Measurements from ENCODE around the gene ZIC3.

The ZIC3 gene

GRCh38 chrX:137565921-137566745 is at the start of gene ZIC3:
ZIC3 (plus strand) TSS chrX:137566127; CDS start chrX:137566692, 565 bp downstream.
- Histone ChIP-seq H2AFZ (ENCODE audit: low read depth, low read length) (no peak within 1 kb of the TSS), H4K20me1 (ENCODE audit: insufficient read depth, low read length) (no peaks in the 10 kb centered on the region), H3K36me3 (replicated peaks; ENCODE audit: low read depth, low read length) (no peaks in the 10 kb centered on the region), H3K4me2 (ENCODE audit: low read length) (no peak within 1 kb of the TSS), H3K27ac (ENCODE audit: low read length) (no peak within 1 kb of the TSS), H3K9me3 (ENCODE audit: insufficient read depth, low read length) (no peaks in the 10 kb centered on the region), H3K4me1 (ENCODE audit: low read length) (no peaks in the 10 kb centered on the region), H3K27me3 (ENCODE audit: low read depth, low read length) (no peaks in the 10 kb centered on the region), H3K9ac (ENCODE audit: low read length) (no peak within 1 kb of the TSS), H3K4me3 (ENCODE audit: low read length) (no peak within 1 kb of the TSS), H3K79me2 (ENCODE audit: low read length) (no peaks in the 10 kb centered on the region)
- TF ChIP-seq, protein P1, sequence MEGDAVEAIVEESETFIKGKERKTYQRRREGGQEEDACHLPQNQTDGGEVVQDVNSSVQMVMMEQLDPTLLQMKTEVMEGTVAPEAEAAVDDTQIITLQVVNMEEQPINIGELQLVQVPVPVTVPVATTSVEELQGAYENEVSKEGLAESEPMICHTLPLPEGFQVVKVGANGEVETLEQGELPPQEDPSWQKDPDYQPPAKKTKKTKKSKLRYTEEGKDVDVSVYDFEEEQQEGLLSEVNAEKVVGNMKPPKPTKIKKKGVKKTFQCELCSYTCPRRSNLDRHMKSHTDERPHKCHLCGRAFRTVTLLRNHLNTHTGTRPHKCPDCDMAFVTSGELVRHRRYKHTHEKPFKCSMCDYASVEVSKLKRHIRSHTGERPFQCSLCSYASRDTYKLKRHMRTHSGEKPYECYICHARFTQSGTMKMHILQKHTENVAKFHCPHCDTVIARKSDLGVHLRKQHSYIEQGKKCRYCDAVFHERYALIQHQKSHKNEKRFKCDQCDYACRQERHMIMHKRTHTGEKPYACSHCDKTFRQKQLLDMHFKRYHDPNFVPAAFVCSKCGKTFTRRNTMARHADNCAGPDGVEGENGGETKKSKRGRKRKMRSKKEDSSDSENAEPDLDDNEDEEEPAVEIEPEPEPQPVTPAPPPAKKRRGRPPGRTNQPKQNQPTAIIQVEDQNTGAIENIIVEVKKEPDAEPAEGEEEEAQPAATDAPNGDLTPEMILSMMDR (IDR thresholded peaks at IDR 0.05; ENCODE audit: low read depth, low read length): no peak
- no peak for TF ChIP-seq EZH2phosphoT487 (IDR thresholded peaks at IDR 0.05; ENCODE audit: low read depth)

GRCh38 chrX:137519459-137519858 is 46.5 kb upstream of the ZIC3 start:
- no peaks in the 10 kb centered on the region for H3K79me2 ChIP-seq (ENCODE audit: low read length)

GRCh38 chrX:137545711-137546651 is 19.9 kb upstream of the ZIC3 start:
- no peak overlapping the region for H2AFZ ChIP-seq (ENCODE audit: low read depth, low read length)
- no peaks in the 10 kb centered on the region for H3K4me1 ChIP-seq (ENCODE audit: low read length)
- no peak overlapping the region for H3K4me3 ChIP-seq (ENCODE audit: low read length)
- no peaks in the 10 kb centered on the region for H3K36me3 ChIP-seq (replicated peaks; ENCODE audit: low read depth, low read length)
- H3K4me2 ChIP-seq (ENCODE audit: low read length): no peak overlapping the region
- H3K9me3 ChIP-seq (ENCODE audit: insufficient read depth, low read length): no peaks in the 10 kb centered on the region
- no peak overlapping the region for H3K9ac ChIP-seq (ENCODE audit: low read length)
- no peaks in the 10 kb centered on the region for H3K79me2 ChIP-seq (ENCODE audit: low read length)
- no peak for TF ChIP-seq EZH2phosphoT487 (IDR thresholded peaks at IDR 0.05; ENCODE audit: low read depth)
- TF ChIP-seq, protein P1 (IDR thresholded peaks at IDR 0.05; ENCODE audit: low read depth, low read length): no peak
- no peak overlapping the region for H3K27ac ChIP-seq (ENCODE audit: low read length)
- no peaks in the 10 kb centered on the region for H4K20me1 ChIP-seq (ENCODE audit: insufficient read depth, low read length)
- H3K27me3 ChIP-seq (ENCODE audit: low read depth, low read length): no peaks in the 10 kb centered on the region

More at GRCh38 chrX:137519459-137519858, 46.5 kb upstream of the ZIC3 start:
- Histone ChIP-seq H3K9ac (ENCODE audit: low read length) (no peak overlapping the region), H3K4me2 (ENCODE audit: low read length) (no peak overlapping the region), H3K27me3 (ENCODE audit: low read depth, low read length) (no peaks in the 10 kb centered on the region), H3K36me3 (replicated peaks; ENCODE audit: low read depth, low read length) (no peaks in the 10 kb centered on the region), H4K20me1 (ENCODE audit: insufficient read depth, low read length) (no peaks in the 10 kb centered on the region), H3K4me3 (ENCODE audit: low read length) (no peak overlapping the region), H3K27ac (ENCODE audit: low read length) (no peak overlapping the region), H3K4me1 (ENCODE audit: low read length) (no peaks in the 10 kb centered on the region), H3K9me3 (ENCODE audit: insufficient read depth, low read length) (no peaks in the 10 kb centered on the region), H2AFZ (ENCODE audit: low read depth, low read length) (no peak overlapping the region)
- TF ChIP-seq, protein P1 (IDR thresholded peaks at IDR 0.05; ENCODE audit: low read depth, low read length): no peak
- TF ChIP-seq EZH2phosphoT487 (IDR thresholded peaks at IDR 0.05; ENCODE audit: low read depth): no peak

DNA sequence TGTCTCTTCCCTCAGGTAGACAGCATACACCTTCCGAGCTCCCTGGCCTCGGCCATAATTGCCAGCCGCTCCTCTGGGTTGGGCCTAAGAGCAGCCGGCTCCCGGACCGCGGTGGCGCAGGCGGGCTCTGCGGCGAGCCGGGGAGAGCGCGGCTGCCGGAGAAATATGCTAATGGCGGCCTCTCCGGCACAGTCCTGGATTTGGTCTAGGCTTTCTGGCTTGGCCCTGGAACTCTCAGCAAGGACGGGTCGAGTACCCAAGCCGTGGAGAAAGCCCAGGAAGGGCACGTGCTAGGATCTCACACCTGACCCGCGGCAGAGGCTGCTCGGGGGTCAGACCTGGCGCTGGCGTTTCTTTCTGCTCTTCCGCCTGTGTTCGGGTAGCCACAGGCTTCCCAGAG is 18.6 kb upstream of the ZIC3 start:
- Histone ChIP-seq H3K9me3 (ENCODE audit: insufficient read depth, low read length) (no peaks in the 10 kb centered on the region), H3K36me3 (replicated peaks; ENCODE audit: low read depth, low read length) (no peaks in the 10 kb centered on the region), H3K4me3 (ENCODE audit: low read length) (no peak overlapping the region), H3K79me2 (ENCODE audit: low read length) (no peaks in the 10 kb centered on the region), H2AFZ (ENCODE audit: low read depth, low read length) (no peak overlapping the region), H3K4me2 (ENCODE audit: low read length) (no peak overlapping the region), H3K9ac (ENCODE audit: low read length) (no peak overlapping the region), H4K20me1 (ENCODE audit: insufficient read depth, low read length) (no peaks in the 10 kb centered on the region), H3K27ac (ENCODE audit: low read length) (no peak overlapping the region), H3K27me3 (ENCODE audit: low read depth, low read length) (no peaks in the 10 kb centered on the region), H3K4me1 (ENCODE audit: low read length) (no peaks in the 10 kb centered on the region)
- no peak for TF ChIP-seq EZH2phosphoT487 (IDR thresholded peaks at IDR 0.05; ENCODE audit: low read depth)

Data from OCI-LY3 (cell line).